ENCODE results near the gene NFKBIB.
"Not testable (repeated sequence)": the region's sequence is repeated elsewhere in the genome, so short reads cannot be mapped to it uniquely, and the experiment has no call there.

GRCh38 chr19:38854961-38855360 lies 44.8 kb upstream of the NFKBIB start:
- TF ChIP-seq CTCF, POLR2AphosphoS5, POLR2A (IDR thresholded peaks at IDR 0.05): not testable (repeated sequence)
